CD4-positive, alpha-beta T cell (primary cell): ENCODE measurements around the gene WNT2. TPM values are rescaled to one million over a fixed set of nuclear protein-coding genes. Genes with fewer than 3 reads are reported as not detected.

Source experiments
- ATAC-seq: fragments of 200-7000 bp; cut with Tn5 transposase; one replicate; pipeline ENCODE4 v1.10.0; 2022; ENCODE audit warnings: mild to moderate bottlenecking; ENCODE audit not compliant: poor library complexity
- CTCF ChIA-PET: fragments of 350-600 bp; sonication (Branson Sonifier 250); formaldehyde crosslinking; loops from one replicate; lab custom pipeline; 2021; ENCODE audit warnings: antibody characterized with exemption, inconsistent platforms; lab: Charles Lee
- POLR2A ChIA-PET: fragments of 350-600 bp; sonication (Branson Sonifier 250); formaldehyde crosslinking; loops from one replicate; lab custom pipeline; 2021; ENCODE audit warnings: antibody characterized with exemption, inconsistent platforms; lab: Charles Lee
- DNase-seq, 14 experiments: peaks; one replicate each; pipeline ENCODE4 v3.0.0-alpha.2; 2013 to 2020; ENCODE audit warnings: mixed read lengths in 2 of 14
- H3K27ac ChIP-seq, 2 donors: one replicate each; pipeline versions ENCODE4 v1.5.1 to v1.7.0; 2013; ENCODE audit warnings: low read length in 2 of 2, low read depth in 1 of 2, mild to moderate bottlenecking in 1 of 2
- H3K27me3 ChIP-seq, 2 experiments: 1 replicate in 1 of 2; 2 replicates in 1 of 2; pipeline versions ENCODE4 v1.6.1 to v1.7.0; 2013; ENCODE audit warnings: low read length in 2 of 2, control low read depth in 1 of 2, mild to moderate bottlenecking in 1 of 2, moderate library complexity in 1 of 2; ENCODE audit not compliant: insufficient read depth in 2 of 2, control insufficient read depth in 1 of 2
- H3K36me3 ChIP-seq: one replicate; pipeline ENCODE4 v1.6.1; 2013; ENCODE audit warnings: low read length, control low read depth; ENCODE audit not compliant: insufficient read depth
- H3K4me1 ChIP-seq: one replicate; pipeline ENCODE4 v1.6.1; 2013; ENCODE audit warnings: low read length, control low read depth; ENCODE audit not compliant: insufficient read depth
- H3K4me3 ChIP-seq: one replicate; pipeline ENCODE4 v1.5.1; 2013; ENCODE audit warnings: mild to moderate bottlenecking, low read length, moderate library complexity
- H3K9me3 ChIP-seq, 2 experiments: 1 replicate in 1 of 2; 2 replicates in 1 of 2; pipeline versions ENCODE4 v1.6.1 to v1.7.0; 2013; ENCODE audit warnings: low read length in 2 of 2, mild to moderate bottlenecking in 2 of 2, control low read depth in 1 of 2, moderate library complexity in 1 of 2; ENCODE audit not compliant: control insufficient read depth in 1 of 2, insufficient read depth in 1 of 2
- H3K27ac Mint-ChIP-seq: one replicate; pipeline ENCODE4 v1.8.0; 2020; ENCODE audit warnings: mixed read lengths
- H3K27me3 Mint-ChIP-seq: one replicate; pipeline ENCODE4 v1.8.0; 2021; ENCODE audit warnings: mixed read lengths
- H3K36me3 Mint-ChIP-seq: one replicate; pipeline ENCODE4 v1.8.0; 2021; ENCODE audit warnings: low read depth, mixed read lengths
- H3K4me1 Mint-ChIP-seq: one replicate; pipeline ENCODE4 v1.8.0; 2021; ENCODE audit warnings: low read depth, mixed read lengths
- H3K4me3 Mint-ChIP-seq: one replicate; pipeline ENCODE4 v1.8.0; 2020; ENCODE audit warnings: mild to moderate bottlenecking, mixed read lengths
- H3K9me3 Mint-ChIP-seq: one replicate; pipeline ENCODE4 v1.8.0; 2020; ENCODE audit warnings: mixed read lengths
- CTCF ChIP-seq: fragments of 200-600 bp; IDR thresholded peaks from one replicate; pipeline ENCODE4 v1.8.0; 2022; ENCODE audit warnings: antibody characterized with exemption, mild to moderate bottlenecking
- intact Hi-C, 2 experiments: fragments of 100-400 bp; cut with DNase I in 1 of 2; cut with micrococcal nuclease in 1 of 2; formaldehyde crosslinking; loops; one replicate each; pipeline versions ENCODE4 v1.15.1 to v1.9.0; 2023 to 2025; cut with DNase I, micrococcal nuclease
- total RNA-seq, 174 experiments: library from RNA in 2 of 174; stranded (reverse) in 2 of 174; gene quantifications; one replicate each; pipeline ENCODE4 v1.2.3 and lab custom pipeline; 2021 to 2026

Gene WNT2
- total RNA-seq, 2 experiments from 2014 or later, result not detected

- H3K27ac Mint-ChIP-seq, result no peak overlapping the region
Measured at GRCh38 chr7:117347962-117348672, 25.3 kb upstream of the WNT2 start.

GRCh38 chr7:117347480-117347879 lies 24.6 kb upstream of the WNT2 start:
- TF ChIP-seq CTCF, result no peak
- no peak overlapping the region for H3K4me3 Mint-ChIP-seq
- no peaks in the 10 kb centered on the region for H3K4me1 ChIP-seq
- no peaks in the 10 kb centered on the region for H3K9me3 ChIP-seq
- H3K4me3 ChIP-seq, result no peak overlapping the region
- H3K27me3 ChIP-seq, result peaks cover 0 to 4% of the 10 kb centered on the region in 2 experiments
- no peaks in the 10 kb centered on the region for H3K4me1 Mint-ChIP-seq
- DNase-seq, result no peak
- no peak overlapping the region for H3K27ac ChIP-seq
- intact Hi-C loops, result no loop called here
- H3K9me3 Mint-ChIP-seq, result no peaks in the 10 kb centered on the region
- ChIA-PET CTCF (no interaction called here), POLR2A (no interaction called here)
- H3K27me3 Mint-ChIP-seq, result peaks cover 16% of the 10 kb centered on the region
- ATAC-seq, result no peak
- no peaks in the 10 kb centered on the region for H3K36me3 Mint-ChIP-seq
- no peak overlapping the region for H3K27ac Mint-ChIP-seq
- no peaks in the 10 kb centered on the region for H3K36me3 ChIP-seq

More at GRCh38 chr7:117347962-117348672, 25.3 kb upstream of the WNT2 start:
- Mint-ChIP-seq H3K36me3 (no peaks in the 10 kb centered on the region), H3K9me3 (no peaks in the 10 kb centered on the region), H3K27me3 (peaks cover 16% of the 10 kb centered on the region), H3K4me1 (no peaks in the 10 kb centered on the region), H3K4me3 (no peak overlapping the region)
- Histone ChIP-seq H3K9me3 (no peaks in the 10 kb centered on the region), H3K4me1 (no peaks in the 10 kb centered on the region), H3K27ac (no peak overlapping the region), H3K36me3 (no peaks in the 10 kb centered on the region), H3K27me3 (peaks cover 0 to 4% of the 10 kb centered on the region in 2 experiments), H3K4me3 (no peak overlapping the region)
- intact Hi-C loops, result no loop called here
- DNase-seq (no peak), ATAC-seq (no peak)
- POLR2A ChIA-PET, result no interaction called here
- TF ChIP-seq CTCF, result no peak
- CTCF ChIA-PET, result no interaction called here

- no peak overlapping the region for H3K4me3 Mint-ChIP-seq
- no peak overlapping the region for H3K27ac ChIP-seq
- no peaks in the 10 kb centered on the region for H3K4me1 Mint-ChIP-seq
- no peaks in the 10 kb centered on the region for H3K27me3 ChIP-seq
- no peaks in the 10 kb centered on the region for H3K36me3 Mint-ChIP-seq
- no peak overlapping the region for H3K4me3 ChIP-seq
- CTCF ChIA-PET, result no interaction called here
- DNase-seq (no peak), ATAC-seq (no peak)
- H3K9me3 ChIP-seq, result no peaks in the 10 kb centered on the region
- peaks cover 16% of the 10 kb centered on the region for H3K27me3 Mint-ChIP-seq
- no peaks in the 10 kb centered on the region for H3K4me1 ChIP-seq
- no peak overlapping the region for H3K27ac Mint-ChIP-seq
- no peak for TF ChIP-seq CTCF
- POLR2A ChIA-PET, result no interaction called here
- intact Hi-C loops, result no loop called here
- H3K9me3 Mint-ChIP-seq, result no peaks in the 10 kb centered on the region
- no peaks in the 10 kb centered on the region for H3K36me3 ChIP-seq
Measured at GRCh38 chr7:117346161-117346560, 23.3 kb upstream of the WNT2 start.
